Myocyte (in vitro differentiated cells): ENCODE measurements around the gene ENPP7. TPM values are rescaled to one million over a fixed set of nuclear protein-coding genes. Genes with fewer than 3 reads are reported as not detected.

Experiments
- DNase-seq: peaks from one replicate; pipeline ENCODE4 v3.0.0-alpha.2; 2012; ENCODE audit warnings: low read depth
- total RNA-seq: library from RNA; depleted of rRNA; stranded (reverse); fragments of >200 nt; gene quantifications from 2 replicates; pipeline ENCODE4 v1.2.3, GENCODE V29; 2014

ENPP7 gene
- total RNA-seq, 1 donor from 2014 or later = not detected

DNA sequence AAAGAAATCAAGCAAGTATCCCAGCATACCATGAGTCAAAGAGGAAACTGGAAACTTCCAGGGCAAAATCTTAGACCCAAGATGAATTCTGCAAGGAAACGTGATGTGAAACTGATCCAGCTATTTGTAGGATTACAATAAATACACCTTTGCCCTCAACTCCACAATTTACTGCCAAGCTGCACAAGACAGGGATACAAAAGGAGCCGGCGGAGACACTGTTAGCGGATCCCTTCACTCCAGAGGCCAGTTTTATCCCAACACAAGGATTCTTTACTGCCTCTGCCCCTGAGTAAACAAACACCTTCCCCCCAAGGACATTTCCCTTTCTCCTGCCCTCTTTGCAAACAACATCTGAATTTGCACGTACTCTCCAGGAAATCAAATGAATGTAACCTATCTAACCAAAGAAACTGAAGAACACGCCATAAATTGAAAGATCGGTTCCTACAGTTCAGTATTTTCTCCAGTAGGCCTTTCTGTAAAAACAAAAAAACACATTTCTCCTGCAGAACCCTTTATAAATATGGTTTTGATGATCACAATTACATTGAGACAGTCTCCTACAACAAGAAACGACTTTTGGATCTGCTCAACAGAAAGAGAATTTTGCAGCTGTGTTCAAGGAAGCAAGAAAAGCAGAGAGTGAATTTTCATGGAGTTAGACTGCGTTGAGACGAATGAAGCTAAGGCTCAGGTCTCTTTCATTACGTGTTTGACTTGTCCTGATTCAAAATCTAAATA, 45.8 kb downstream of the ENPP7 start:
- no peak for DNase-seq

DNA sequence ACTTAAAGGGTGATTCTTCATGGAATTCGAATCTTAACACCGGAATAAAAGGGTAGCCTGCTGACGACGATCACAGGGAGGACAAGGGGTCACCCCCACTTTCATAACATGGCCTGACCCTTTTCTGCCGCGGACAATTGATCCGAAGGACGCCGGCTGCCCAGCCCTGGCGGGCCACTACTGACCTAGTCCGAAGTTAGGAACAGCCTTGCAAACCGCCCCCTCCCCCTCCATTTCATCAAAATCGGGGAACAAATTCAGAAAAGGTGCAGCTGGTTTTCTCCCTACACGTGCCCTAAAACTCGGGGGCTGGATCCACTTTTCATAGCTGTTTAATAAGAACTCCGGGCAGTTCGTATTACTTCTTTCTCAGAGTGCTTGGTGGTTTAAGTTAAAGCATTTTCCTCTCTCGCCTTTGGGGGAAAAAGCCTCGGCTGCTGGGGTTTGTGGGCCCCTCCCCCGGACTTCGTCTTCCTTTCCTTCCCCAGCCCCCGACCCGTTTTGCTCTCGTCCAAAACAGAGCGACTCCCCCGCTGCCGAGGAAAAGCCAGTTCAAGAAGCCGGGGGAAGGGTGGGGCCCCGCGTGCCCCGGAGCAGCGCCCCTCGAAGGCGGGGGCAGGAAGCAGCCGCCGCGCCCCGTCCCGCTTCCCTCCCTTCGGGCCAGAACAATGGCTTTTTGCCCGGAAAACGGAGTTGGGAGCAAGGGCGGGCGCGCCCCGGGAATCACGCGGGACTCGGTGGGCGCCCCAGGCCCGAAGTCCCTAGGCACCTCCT, 46.6 kb downstream of the ENPP7 start:
- peak; percentile 57 for DNase-seq

DNA sequence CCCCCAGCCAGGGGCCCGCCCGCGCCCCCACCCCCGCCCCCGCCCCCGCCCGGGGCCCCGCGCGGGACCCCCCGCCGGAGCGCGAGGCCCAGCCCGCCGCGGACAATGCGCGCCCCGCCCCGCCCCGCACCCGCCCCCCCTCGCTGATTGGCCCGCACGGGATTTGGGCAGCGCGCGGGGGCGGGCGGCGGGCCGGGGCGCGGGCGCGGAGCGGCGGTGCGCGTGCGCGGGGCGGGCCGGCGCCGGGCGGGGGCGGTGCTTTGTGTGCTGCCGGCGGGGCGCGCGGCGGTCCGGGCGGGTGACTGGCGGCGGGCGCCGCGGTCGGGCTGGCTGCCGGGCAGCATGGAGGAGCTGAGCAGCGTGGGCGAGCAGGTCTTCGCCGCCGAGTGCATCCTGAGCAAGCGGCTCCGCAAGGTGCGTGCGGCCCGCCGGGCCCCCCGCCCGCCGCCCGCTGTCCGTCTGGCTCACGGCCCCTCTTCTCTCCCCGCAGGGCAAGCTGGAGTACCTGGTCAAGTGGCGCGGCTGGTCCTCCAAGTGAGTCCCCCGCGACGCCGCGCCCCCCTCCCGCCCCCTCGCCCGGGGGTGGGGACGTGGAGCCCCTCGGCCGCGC, 47.3 kb downstream of the ENPP7 start, which contains the start of gene CBX2:
CBX2 (plus strand) TSS at position 255 of the 610 bp plus-strand sequence; CDS start at position 343, 88 bp downstream.
- peak; percentile 69 for DNase-seq

DNA sequence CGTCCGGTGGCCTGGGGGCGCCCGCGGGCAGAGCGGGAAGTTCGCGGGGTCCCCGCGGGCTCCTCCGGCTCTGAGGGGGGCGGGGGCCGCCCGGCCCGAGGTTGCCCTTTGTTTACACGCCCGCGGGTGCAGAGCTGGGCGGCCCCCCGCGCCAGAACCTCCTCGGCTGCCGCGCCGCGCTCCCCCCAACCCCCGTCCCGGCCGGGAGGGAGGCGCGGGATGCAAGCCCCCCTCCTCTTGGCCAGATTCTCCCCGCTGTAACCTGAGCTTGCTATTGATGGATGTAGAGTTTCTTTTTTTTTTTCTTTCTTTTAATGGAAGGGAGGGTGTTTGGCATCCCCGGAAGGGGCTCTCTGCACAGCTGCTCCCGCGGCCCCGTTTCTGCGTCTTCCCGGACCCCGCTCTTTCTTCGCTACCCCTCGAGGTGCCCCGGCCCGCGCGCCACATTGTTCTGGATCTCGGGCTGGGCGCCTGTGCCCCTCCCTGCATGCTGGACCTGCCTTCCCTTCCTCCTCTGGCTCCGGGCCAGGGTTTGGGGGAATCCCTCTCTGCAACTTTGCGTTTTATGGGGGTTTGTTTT, 47.9 kb downstream of the ENPP7 start:
- no peak for DNase-seq

DNA sequence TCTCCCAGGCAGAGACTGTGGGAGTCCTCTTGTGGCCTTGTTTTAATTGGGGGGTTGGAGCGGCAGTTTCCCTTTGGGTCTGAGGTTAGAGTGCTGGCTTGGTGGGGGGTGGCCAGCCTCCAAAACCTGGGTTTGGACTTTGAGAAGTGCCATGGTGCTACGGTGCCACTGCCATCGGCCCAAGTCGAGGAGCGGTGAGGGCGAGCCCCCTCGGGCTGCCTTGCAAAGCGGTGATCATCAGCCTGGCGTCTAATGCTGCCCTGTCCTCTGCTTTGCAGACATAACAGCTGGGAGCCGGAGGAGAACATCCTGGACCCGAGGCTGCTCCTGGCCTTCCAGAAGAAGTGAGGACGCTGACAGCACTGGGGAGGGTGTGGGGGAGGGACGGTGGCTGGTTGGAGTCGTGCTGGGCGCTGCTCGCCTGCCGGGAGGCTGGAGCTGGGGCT, 48.4 kb downstream of the ENPP7 start:
- no peak for DNase-seq

DNA sequence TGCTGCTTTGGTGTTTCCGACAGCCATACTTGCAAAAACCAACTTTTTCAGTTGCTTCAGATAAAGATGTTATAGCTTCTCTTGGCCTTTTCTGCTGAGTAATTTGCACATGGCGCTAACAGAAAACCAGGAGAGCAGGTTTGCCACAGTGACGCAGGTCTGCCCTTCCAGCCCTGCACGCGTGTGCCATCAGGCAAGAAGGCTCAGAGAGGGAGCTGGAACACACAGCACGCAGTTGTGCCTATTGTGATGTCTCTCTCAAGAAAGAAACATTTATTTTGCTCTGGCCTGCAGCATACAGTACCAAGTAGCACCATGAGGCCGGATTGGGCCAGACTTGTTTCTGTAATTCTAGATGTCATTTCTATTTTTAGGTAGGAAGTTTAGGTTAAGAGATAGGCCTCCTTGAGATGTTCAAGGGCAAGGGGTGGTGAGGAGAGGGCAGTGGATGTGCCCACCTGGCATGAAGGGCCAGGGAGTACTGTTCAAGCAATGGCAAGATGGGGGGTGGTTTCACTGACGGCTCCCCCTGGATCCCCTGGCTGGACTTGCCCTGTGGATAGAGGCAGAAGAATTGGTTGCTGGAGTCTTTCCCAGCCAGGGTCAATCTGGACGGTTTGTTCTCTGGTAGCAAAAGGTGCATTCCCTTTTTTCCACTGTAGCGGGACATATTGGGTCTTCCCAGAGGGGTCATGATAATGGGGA, 49.1 kb downstream of the ENPP7 start:
- no peak for DNase-seq

DNA sequence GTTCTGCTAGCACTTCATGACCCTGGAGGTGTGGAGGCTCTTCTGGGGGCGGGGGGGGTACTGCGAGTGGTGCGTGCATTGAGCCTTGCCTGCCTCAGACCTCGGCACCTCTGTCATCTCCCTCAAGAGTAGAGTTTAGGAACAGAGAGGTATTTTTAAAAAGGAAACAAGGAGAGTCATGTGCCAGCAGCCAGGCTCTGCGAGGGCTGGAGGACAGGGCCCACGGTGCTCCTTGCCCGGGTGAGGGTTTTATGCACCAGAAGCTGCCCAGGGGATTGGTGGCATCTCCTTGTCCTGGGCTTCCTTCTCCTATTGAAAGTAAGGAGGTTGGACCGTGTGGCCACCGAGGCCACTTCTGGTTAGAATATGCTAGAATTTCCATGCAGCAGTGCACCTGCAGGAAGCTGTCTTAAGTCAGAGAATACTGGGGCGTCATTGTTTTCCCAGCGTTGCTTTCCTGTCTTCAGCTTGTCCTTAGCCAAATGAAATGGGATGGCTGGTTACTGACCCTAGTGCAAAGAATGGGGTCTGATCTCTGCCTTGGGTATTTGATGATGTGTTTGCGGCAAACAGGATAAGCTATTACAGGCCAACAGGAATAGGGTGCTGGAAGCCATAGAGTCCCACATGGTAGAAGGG, 50.4 kb downstream of the ENPP7 start:
- no peak for DNase-seq

DNA sequence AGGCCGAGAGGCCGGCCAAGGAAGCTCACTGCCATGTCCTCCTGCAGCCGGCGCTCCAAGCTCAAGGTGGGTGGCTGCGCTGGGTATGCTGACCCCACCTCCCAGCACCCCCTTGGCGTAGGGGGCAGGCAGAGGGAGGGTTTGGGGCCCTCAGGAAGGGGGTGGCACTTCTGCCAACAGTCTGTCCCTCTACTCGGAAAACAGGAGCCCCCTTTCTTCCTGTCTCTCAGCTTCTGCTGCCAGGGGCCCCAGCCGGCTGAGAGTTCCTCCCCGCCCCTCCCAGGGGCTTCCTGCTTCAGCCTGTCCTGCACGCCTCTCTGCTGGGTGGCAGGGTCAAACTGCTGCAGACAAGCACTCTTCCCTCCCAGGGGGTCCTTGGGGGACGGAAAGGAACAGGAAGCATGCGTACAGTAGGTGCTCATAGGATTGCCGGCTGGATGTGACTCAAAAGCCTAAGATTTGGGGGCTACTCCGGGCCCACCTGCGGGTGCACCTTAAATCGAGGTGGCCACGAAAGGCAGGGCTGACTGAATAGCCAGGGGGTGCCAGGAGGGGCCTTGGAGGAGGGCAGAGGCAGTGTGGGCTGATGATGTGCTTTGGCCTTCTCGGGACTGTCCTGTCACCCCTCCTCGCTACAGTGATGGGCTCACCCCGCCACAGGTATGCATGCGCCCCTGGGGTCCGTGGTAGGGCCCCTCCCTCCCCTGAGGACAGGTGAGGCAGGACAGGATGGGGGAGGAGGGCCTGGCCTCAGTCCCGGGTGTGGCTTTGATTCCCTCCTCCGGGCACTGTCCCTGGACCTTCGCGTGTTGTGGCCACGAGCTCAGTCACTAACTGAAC, 51.2 kb downstream of the ENPP7 start:
- no peak for DNase-seq

DNA sequence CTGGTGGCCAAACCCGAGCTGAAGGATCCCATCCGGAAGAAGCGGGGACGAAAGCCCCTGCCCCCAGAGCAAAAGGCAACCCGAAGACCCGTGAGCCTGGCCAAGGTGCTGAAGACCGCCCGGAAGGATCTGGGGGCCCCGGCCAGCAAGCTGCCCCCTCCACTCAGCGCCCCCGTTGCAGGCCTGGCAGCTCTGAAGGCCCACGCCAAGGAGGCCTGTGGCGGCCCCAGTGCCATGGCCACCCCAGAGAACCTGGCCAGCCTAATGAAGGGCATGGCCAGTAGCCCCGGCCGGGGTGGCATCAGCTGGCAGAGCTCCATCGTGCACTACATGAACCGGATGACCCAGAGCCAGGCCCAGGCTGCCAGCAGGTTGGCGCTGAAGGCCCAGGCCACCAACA, 53.1 kb downstream of the ENPP7 start:
- no peak for DNase-seq

DNA sequence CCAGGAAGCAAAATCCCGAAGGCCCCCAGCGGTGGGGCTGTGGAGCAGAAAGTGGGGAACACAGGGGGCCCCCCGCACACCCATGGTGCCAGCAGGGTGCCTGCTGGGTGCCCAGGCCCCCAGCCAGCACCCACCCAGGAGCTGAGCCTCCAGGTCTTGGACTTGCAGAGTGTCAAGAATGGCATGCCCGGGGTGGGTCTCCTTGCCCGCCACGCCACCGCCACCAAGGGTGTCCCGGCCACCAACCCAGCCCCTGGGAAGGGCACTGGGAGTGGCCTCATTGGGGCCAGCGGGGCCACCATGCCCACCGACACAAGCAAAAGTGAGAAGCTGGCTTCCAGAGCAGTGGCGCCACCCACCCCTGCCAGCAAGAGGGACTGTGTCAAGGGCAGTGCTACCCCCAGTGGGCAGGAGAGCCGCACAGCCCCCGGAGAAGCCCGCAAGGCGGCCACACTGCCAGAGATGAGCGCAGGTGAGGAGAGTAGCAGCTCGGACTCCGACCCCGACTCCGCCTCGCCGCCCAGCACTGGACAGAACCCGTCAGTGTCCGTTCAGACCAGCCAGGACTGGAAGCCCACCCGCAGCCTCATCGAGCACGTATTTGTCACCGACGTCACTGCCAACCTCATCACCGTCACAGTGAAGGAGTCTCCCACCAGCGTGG, 53.7 kb downstream of the ENPP7 start:
- no peak for DNase-seq

DNA sequence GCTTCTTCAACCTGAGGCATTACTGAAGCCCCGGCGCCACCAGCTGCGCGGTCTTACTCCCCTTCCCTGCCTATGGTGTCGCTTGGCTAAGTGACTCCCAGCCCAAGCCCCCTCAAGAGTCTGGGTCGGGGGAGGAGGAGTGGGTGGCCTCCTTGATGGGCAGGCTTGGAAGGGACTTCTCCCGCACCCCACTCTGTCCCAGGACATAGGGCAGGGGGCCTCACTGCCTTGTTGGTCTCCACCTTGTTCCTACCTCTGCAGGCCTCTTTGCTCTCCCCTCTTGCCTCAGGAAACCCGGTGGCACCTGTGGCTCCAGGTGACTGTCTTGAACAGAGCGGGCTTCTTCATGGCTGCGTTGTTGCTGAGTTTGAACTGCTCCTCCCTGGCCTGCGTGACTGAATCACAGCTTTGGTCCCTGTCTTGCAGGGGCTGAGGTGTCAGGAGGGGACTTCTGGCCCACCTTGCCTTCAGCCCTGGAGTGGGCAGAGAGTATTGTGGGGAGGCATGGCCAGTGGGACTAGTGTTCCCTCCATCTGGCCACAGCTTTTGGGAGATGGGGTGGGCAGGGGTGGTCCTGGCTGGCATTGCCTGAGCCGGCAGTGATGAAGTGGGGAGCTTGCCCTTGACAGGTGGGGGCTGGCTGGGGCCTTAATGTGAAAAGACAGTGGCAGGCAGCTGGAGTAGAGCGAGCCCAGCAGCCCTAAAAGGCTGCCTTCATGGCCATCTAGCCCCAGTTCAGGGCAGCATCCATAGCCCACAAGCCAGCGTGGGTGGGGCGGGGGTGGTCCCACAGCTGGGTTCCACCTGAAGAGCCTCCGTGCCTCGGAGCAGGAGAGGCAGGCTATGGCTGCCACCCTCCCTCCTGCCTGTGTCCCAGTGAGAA, 54.5 kb downstream of the ENPP7 start:
- no peak for DNase-seq

DNA sequence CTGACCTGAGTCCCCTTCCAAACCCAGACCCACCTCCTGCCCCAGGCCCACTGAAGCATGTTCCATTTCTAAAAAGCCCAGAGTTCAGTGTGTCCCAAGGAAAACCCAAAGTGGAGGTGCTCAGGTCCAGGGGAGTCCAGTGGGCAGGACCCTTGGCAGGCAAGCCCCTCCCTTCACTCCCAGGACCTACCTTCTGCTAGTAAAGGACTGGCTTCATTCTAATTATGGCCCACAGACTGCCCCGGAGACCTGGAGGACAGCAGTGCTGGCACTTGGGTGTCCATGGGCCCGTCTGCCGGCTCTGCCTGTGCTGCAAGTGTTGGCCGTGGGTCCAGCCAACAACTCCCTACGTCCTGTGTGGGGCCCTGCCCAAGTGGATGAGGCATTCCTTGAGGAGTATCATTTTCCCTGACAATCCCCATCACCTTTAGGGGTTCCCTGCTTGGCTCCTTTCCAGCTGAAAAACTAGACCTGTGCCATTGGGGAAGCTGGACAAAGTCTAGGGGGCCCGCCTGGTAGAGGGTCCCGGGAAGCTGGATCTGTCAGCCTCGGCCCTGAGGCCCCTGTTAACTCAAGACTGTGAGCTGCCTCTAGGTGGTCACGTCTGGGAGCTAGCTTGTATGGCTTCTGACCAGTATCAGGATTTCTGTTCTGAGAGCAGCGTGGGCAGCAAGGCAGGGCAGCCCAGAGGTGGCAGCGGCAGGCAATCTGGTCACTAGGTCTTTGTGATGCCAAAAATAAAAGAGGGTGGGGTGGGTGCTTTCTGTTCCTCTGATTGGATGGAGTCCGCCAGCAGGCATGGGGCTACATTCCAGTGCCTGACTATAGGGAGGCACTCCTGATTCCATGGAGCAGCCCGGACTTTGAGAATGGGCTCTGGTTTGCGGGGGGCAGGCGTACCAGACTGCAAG, 55.4 kb downstream of the ENPP7 start:
- no peak for DNase-seq

DNA sequence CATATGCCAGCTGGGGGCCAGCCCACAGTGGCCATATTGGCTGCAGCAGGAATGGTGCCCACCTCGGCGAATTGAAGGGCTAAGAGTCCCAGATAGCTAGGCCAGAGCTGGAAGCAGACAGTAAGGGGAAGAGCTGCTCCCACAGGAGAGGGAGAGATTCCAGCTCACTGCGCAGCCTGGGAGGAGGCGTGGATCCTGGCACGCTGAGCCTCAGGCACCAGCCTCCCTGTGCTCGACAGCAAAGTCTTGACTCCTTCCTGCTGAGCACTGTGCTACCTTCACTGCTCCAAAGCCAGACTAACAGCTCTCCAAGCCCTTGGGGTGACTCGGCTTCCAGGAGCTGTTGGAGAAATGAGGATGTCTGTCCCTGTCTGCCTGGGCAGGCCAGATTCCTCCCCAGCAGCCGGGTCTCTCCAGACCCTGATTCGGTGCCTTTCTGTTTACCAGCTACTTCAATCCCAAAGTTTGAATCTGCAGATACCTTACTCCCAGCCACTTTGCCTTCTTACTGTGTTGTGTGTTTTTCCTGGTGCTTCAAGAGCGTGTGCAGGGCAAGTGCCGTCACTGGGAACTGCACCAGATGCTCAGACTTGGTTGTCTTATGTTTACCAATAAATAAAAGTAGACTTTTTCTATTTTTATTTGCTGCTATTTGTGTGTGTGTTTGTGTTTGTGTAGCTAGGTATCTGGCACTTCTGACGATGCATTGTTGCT, 56.3 kb downstream of the ENPP7 start:
- no peak for DNase-seq

DNA sequence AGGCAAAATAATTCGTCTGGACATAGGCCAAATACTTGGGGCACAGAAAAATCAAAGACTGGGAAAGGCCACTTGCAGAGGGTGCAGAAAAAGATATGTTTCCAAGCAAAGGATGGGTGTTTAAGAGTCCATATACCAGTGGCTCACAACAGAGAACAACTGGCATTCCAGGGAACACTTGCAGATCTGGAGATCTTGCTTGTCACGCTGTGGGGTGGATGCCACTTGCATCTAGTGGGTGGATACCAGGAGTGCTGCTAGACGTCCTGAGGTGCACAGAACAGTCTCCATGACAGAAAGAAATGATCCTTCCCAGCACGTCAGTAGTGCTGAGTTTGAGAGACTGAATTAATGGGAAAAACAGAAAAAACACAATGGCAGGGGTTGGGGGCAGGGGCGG, 57.7 kb downstream of the ENPP7 start:
- no peak for DNase-seq

DNA sequence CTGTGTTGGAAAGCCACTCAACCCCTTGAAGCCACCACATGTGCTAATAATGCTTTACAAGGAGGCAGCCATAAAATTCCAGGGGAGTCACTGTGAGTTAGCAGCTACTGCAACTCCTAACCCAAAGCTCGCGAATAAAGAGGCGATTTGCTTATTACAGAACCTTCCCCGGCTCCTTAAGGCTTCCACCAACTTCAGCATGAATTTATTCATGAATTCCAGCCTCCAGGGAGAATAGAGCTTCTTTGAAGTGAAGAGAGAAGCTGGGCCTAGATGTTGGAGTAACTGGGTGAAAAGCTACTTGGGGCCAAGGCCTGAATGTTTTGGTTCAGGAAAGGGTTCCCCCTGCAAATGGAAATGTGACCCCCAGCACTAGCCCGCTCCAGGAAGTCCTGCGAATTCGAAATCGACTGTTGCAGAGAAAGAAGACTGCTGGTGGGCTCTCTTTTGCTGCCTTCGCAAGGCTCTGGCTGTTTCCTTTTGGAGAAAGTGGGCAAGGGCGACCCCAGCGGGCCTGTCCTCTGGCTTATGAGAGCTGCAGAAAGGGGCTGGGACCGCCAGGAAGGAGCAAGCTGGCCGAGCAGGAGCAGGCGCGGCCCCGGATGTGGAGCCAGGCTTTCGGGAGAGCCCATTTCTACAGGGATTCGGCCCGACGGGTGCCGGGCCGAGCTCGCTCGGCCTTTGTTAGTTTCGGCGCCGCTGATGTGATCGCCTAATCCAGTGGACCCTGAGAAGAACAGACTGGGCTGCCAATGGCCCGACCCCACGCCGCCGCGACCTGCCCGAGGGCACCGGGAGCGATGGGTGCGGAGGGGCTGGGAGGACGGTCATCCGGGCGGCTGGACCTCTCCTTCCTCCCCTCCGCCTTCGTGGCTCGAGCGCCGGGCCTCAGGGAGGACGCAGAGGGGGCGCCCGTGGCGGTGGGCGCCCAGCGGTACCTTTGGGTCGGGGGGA, 58.5 kb downstream of the ENPP7 start:
- DNase-seq = no peak
